Breast epithelium (tissue), 3 donors: ENCODE measurements around the gene BRAP.

ENCODE experiments used
- CTCF ChIP-seq, 3 donors: fragments of 450-650 bp; IDR thresholded peaks; one replicate each; pipeline ENCODE4 v1.5.1; 2016 to 2017; ENCODE audit warnings: antibody characterized with exemption in 3 of 3, mild to moderate bottlenecking in 3 of 3, moderate library complexity in 3 of 3
- POLR2A ChIP-seq: fragments of 450-650 bp; IDR thresholded peaks from one replicate; pipeline ENCODE4 v1.6.1; 2016; ENCODE audit warnings: antibody characterized with exemption, mild to moderate bottlenecking, moderate library complexity
- POLR2AphosphoS5 ChIP-seq, 3 donors: sonication (generic); formaldehyde crosslinking; IDR thresholded peaks; one replicate each; pipeline ENCODE4 v1.6.1; 2017; ENCODE audit warnings: antibody characterized with exemption in 3 of 3

- TF ChIP-seq POLR2AphosphoS5 (IDR thresholded peaks at IDR 0.05) (no peak), CTCF (IDR thresholded peaks at IDR 0.05) (no peak), POLR2A (no peak)
These were observed 1.5 kb upstream of the BRAP start for GRCh38 chr12:111687255-111687654.
